Measurements from ENCODE around the gene ERVV-1.
"Not testable (repeated sequence)": the region's sequence is repeated elsewhere in the genome, so short reads cannot be mapped to it uniquely, and the experiment has no call there.

Gene ERVV-1

GRCh38 chr19:53028306-53028705, 14.6 kb downstream of the ERVV-1 start:
- not testable (repeated sequence) for DNase-seq

- no peak for DNase-seq
Measured at GRCh38 chr19:53034054-53034453, 20.3 kb downstream of the ERVV-1 start.

GRCh38 chr19:53034948-53035675, 21.4 kb downstream of the ERVV-1 start:
- no peak for DNase-seq

GRCh38 chr19:53037101-53038097, 23.7 kb downstream of the ERVV-1 start:
- no peak for DNase-seq

GRCh38 chr19:53041366-53041765, 27.6 kb downstream of the ERVV-1 start:
- no peak for DNase-seq

GRCh38 chr19:53045536-53045935, 31.8 kb downstream of the ERVV-1 start:
- DNase-seq = no peak

- DNase-seq = no peak
Measured at GRCh38 chr19:53047379-53047778, 33.7 kb downstream of the ERVV-1 start.

GRCh38 chr19:53055117-53055516, 41.4 kb downstream of the ERVV-1 start:
- no peak for DNase-seq

- DNase-seq = no peak
Measured at GRCh38 chr19:53057904-53058580, 44.3 kb downstream of the ERVV-1 start.

All from HCEC 1CT (cell line).